Muscle of leg (tissue), 9 donors: Measurements from ENCODE around the gene MAN1B1. TPM values are rescaled to one million over a fixed set of nuclear protein-coding genes. Genes with fewer than 3 reads are reported as not detected.

Experiments
- polyA plus RNA-seq, 8 donors: library from polyadenylated mRNA; unstranded; fragments of 120-200 nt; gene quantifications; one replicate each; pipeline versions ENCODE4 v1.2.1 to v1.2.3, GENCODE V29; 2013; ENCODE audit warnings: inconsistent platforms in 1 of 8, low replicate concordance in 1 of 8; ENCODE audit not compliant: insufficient read length in 8 of 8, insufficient read depth in 1 of 8
- total RNA-seq: library from RNA; stranded (reverse); fragments of 120-200 nt; gene quantifications from one replicate; pipeline ENCODE4 v1.2.4, GENCODE V29; 2013

The MAN1B1 gene
- total and polyA plus RNA-seq, 9 donors = 38.5 to 59.0 (median 43.1) TPM

Other genes starting within 250 kb of the MAN1B1 start
Only the 30 nearest of the 36 such genes appear.
- gene FBXW5, start 142.2 kb upstream of the MAN1B1 start, total RNA-seq = 49.7 TPM
- 10 to 100 TPM; 39.9 to 54.8 (median 45.1) TPM for gene FBXW5, start 142.2 kb upstream of the MAN1B1 start, polyA plus RNA-seq
- 0.58 TPM for gene C8G, start 141.7 kb upstream of the MAN1B1 start, total RNA-seq
- gene C8G, start 141.7 kb upstream of the MAN1B1 start, polyA plus RNA-seq = 1 to 10 TPM in 1 of 8 donors, under 1 TPM in 6, not detected in 1; 0.17 to 2.3 (median 0.86) TPM
- 0.44 TPM for gene LCN12, start 134.7 kb upstream of the MAN1B1 start, total RNA-seq
- 1 to 10 TPM in 3 of 8 donors, under 1 TPM in 4, not detected in 1; 0.10 to 5.3 (median 0.75) TPM for gene LCN12, start 134.7 kb upstream of the MAN1B1 start, polyA plus RNA-seq
- 8.4 TPM for gene PTGDS, start 109.5 kb upstream of the MAN1B1 start, total RNA-seq
- gene PTGDS, start 109.5 kb upstream of the MAN1B1 start, polyA plus RNA-seq = 10 to 100 TPM in 3 of 8 donors, 1 to 10 TPM in 5; 2.8 to 15.9 (median 7.0) TPM
- gene LCNL1, start 104.0 kb upstream of the MAN1B1 start, total RNA-seq = 0.53 TPM
- 1 to 10 TPM in 1 of 8 donors, under 1 TPM in 7; 0.12 to 1.3 (median 0.34) TPM for gene LCNL1, start 104.0 kb upstream of the MAN1B1 start, polyA plus RNA-seq
- gene PAXX, start 94.6 kb upstream of the MAN1B1 start, total RNA-seq = 19.1 TPM
- 10 to 100 TPM; 21.2 to 31.7 (median 27.3) TPM for gene PAXX, start 94.6 kb upstream of the MAN1B1 start, polyA plus RNA-seq
- 0.27 TPM for gene CLIC3, start 90.4 kb upstream of the MAN1B1 start, total RNA-seq
- gene CLIC3, start 90.4 kb upstream of the MAN1B1 start, polyA plus RNA-seq = 1 to 10 TPM in 2 of 8 donors, under 1 TPM in 6; 0.34 to 8.4 (median 0.64) TPM
- gene ABCA2, start 58.7 kb upstream of the MAN1B1 start, total RNA-seq = 8.3 TPM
- 10 to 100 TPM; 15.9 to 24.8 (median 19.0) TPM for gene ABCA2, start 58.7 kb upstream of the MAN1B1 start, polyA plus RNA-seq
- not detected for gene FUT7, start 54.9 kb upstream of the MAN1B1 start, total RNA-seq
- under 1 TPM in 4 of 8 donors, not detected in 4; 0.05 to 0.16 (median 0.10) TPM for gene FUT7, start 54.9 kb upstream of the MAN1B1 start, polyA plus RNA-seq
- 32.1 TPM for gene NPDC1, start 40.8 kb upstream of the MAN1B1 start, total RNA-seq
- 10 to 100 TPM; 38.4 to 63.4 (median 44.4) TPM for gene NPDC1, start 40.8 kb upstream of the MAN1B1 start, polyA plus RNA-seq
- 3.7 TPM for gene ENTPD2, start 32.9 kb upstream of the MAN1B1 start, total RNA-seq
- gene ENTPD2, start 32.9 kb upstream of the MAN1B1 start, polyA plus RNA-seq = 10 to 100 TPM in 7 of 8 donors, 1 to 10 TPM in 1; 9.6 to 20.6 (median 13.6) TPM
- 4.2 TPM for gene SAPCD2, start 16.4 kb upstream of the MAN1B1 start, total RNA-seq
- 1 to 10 TPM; 3.4 to 7.2 (median 5.6) TPM for gene SAPCD2, start 16.4 kb upstream of the MAN1B1 start, polyA plus RNA-seq
- gene UAP1L1, start 9.5 kb upstream of the MAN1B1 start, total RNA-seq = 3.1 TPM
- gene UAP1L1, start 9.5 kb upstream of the MAN1B1 start, polyA plus RNA-seq = 1 to 10 TPM; 1.8 to 3.8 (median 2.0) TPM
- gene DPP7, start 27.7 kb downstream of the MAN1B1 start, total RNA-seq = 29.7 TPM
- gene DPP7, start 27.7 kb downstream of the MAN1B1 start, polyA plus RNA-seq = 10 to 100 TPM; 23.9 to 43.9 (median 31.9) TPM
- gene GRIN1, start 52.2 kb downstream of the MAN1B1 start, total RNA-seq = not detected
- under 1 TPM in 4 of 8 donors, not detected in 4; 0.07 to 0.17 (median 0.11) TPM for gene GRIN1, start 52.2 kb downstream of the MAN1B1 start, polyA plus RNA-seq
- not detected for gene LRRC26, start 83.1 kb downstream of the MAN1B1 start, total RNA-seq
- under 1 TPM in 1 of 8 donors, not detected in 7; 0.14 TPM for gene LRRC26, start 83.1 kb downstream of the MAN1B1 start, polyA plus RNA-seq
- gene TMEM210, start 85.1 kb downstream of the MAN1B1 start, total RNA-seq = not detected
- gene TMEM210, start 85.1 kb downstream of the MAN1B1 start, polyA plus RNA-seq = not detected
- gene ANAPC2, start 101.6 kb downstream of the MAN1B1 start, total RNA-seq = 20.4 TPM
- 10 to 100 TPM; 23.5 to 41.6 (median 33.5) TPM for gene ANAPC2, start 101.6 kb downstream of the MAN1B1 start, polyA plus RNA-seq
- gene SSNA1, start 101.7 kb downstream of the MAN1B1 start, total RNA-seq = 52.9 TPM
- 10 to 100 TPM; 60.6 to 71.5 (median 68.2) TPM for gene SSNA1, start 101.7 kb downstream of the MAN1B1 start, polyA plus RNA-seq
- gene TPRN, start 113.8 kb downstream of the MAN1B1 start, total RNA-seq = 4.6 TPM
- gene TPRN, start 113.8 kb downstream of the MAN1B1 start, polyA plus RNA-seq = 10 to 100 TPM in 5 of 8 donors, 1 to 10 TPM in 3; 7.6 to 14.6 (median 10.6) TPM
- 25.2 TPM for gene TMEM203, start 118.7 kb downstream of the MAN1B1 start, total RNA-seq
- 10 to 100 TPM; 34.1 to 38.2 (median 36.6) TPM for gene TMEM203, start 118.7 kb downstream of the MAN1B1 start, polyA plus RNA-seq
- gene NDOR1, start 118.7 kb downstream of the MAN1B1 start, total RNA-seq = 3.1 TPM
- 10 to 100 TPM in 1 of 8 donors, 1 to 10 TPM in 7; 5.8 to 10.8 (median 8.2) TPM for gene NDOR1, start 118.7 kb downstream of the MAN1B1 start, polyA plus RNA-seq
- 0.18 TPM for gene RNF208, start 135.3 kb downstream of the MAN1B1 start, total RNA-seq
- 1 to 10 TPM; 2.4 to 5.1 (median 2.8) TPM for gene RNF208, start 135.3 kb downstream of the MAN1B1 start, polyA plus RNA-seq
- 0.18 TPM for gene CYSRT1, start 138.2 kb downstream of the MAN1B1 start, total RNA-seq
- gene CYSRT1, start 138.2 kb downstream of the MAN1B1 start, polyA plus RNA-seq = 1 to 10 TPM in 7 of 8 donors, under 1 TPM in 1; 1.00 to 5.6 (median 3.2) TPM
- gene RNF224, start 140.5 kb downstream of the MAN1B1 start, total RNA-seq = not detected
- gene RNF224, start 140.5 kb downstream of the MAN1B1 start, polyA plus RNA-seq = 1 to 10 TPM in 7 of 8 donors, under 1 TPM in 1; 0.68 to 7.4 (median 2.6) TPM
- gene SLC34A3, start 143.9 kb downstream of the MAN1B1 start, total RNA-seq = 0.04 TPM
- gene SLC34A3, start 143.9 kb downstream of the MAN1B1 start, polyA plus RNA-seq = 1 to 10 TPM in 7 of 8 donors, under 1 TPM in 1; 0.47 to 3.6 (median 1.5) TPM
- 97.1 TPM for gene TUBB4B, start 154.3 kb downstream of the MAN1B1 start, total RNA-seq
- 100 to 1,000 TPM; 200 to 222 (median 217) TPM for gene TUBB4B, start 154.3 kb downstream of the MAN1B1 start, polyA plus RNA-seq
- gene STPG3, start 164.3 kb downstream of the MAN1B1 start, total RNA-seq = not detected
- under 1 TPM in 7 of 8 donors, not detected in 1; 0.15 to 0.79 (median 0.33) TPM for gene STPG3, start 164.3 kb downstream of the MAN1B1 start, polyA plus RNA-seq
- gene NELFB, start 168.3 kb downstream of the MAN1B1 start, total RNA-seq = 25.9 TPM
- gene NELFB, start 168.3 kb downstream of the MAN1B1 start, polyA plus RNA-seq = 10 to 100 TPM; 50.4 to 57.6 (median 52.9) TPM
- 4.4 TPM for gene TOR4A, start 190.7 kb downstream of the MAN1B1 start, total RNA-seq
- 1 to 10 TPM; 3.6 to 9.3 (median 8.3) TPM for gene TOR4A, start 190.7 kb downstream of the MAN1B1 start, polyA plus RNA-seq